Measurements from ENCODE around the gene STXBP4.

The STXBP4 gene

GRCh38 chr17:54944796-54945195, 23.8 kb upstream of the STXBP4 start:
- H3K4me1 ChIP-seq (ENCODE audit: control insufficient read depth, insufficient read depth, low read length), result peaks cover 11% of the 10 kb centered on the region
- H3K36me3 ChIP-seq (ENCODE audit: control insufficient read depth, insufficient read depth, low read length, severe bottlenecking), result no peaks in the 10 kb centered on the region
- DNase-seq (ENCODE audit: low read depth), result no peak
- H3K9ac ChIP-seq (ENCODE audit: low read length), result no peak overlapping the region
- no peaks in the 10 kb centered on the region for H3K9me3 ChIP-seq (ENCODE audit: control insufficient read depth, low read length)
- H3K4me3 ChIP-seq (ENCODE audit: low read length), result no peak overlapping the region
- H3K27me3 ChIP-seq (replicated peaks; ENCODE audit: control insufficient read depth, insufficient read depth, low read length), result no peaks in the 10 kb centered on the region

- no peaks in the 10 kb centered on the region for H3K27me3 ChIP-seq (replicated peaks; ENCODE audit: control insufficient read depth, insufficient read depth, low read length)
- no peak overlapping the region for H3K4me3 ChIP-seq (ENCODE audit: low read length)
- H3K9ac ChIP-seq (ENCODE audit: low read length), result no peak overlapping the region
- H3K36me3 ChIP-seq (ENCODE audit: control insufficient read depth, insufficient read depth, low read length, severe bottlenecking), result no peaks in the 10 kb centered on the region
- no peaks in the 10 kb centered on the region for H3K9me3 ChIP-seq (ENCODE audit: control insufficient read depth, low read length)
- DNase-seq (ENCODE audit: low read depth), result no peak
- peaks cover 11% of the 10 kb centered on the region for H3K4me1 ChIP-seq (ENCODE audit: control insufficient read depth, insufficient read depth, low read length)
Measured at GRCh38 chr17:54945231-54945630, 23.3 kb upstream of the STXBP4 start.

GRCh38 chr17:54945671-54946070, 22.9 kb upstream of the STXBP4 start:
- H3K4me1 ChIP-seq (ENCODE audit: control insufficient read depth, insufficient read depth, low read length), result peaks cover 11% of the 10 kb centered on the region
- DNase-seq (ENCODE audit: low read depth), result no peak

GRCh38 chr17:54947396-54947795, 21.2 kb upstream of the STXBP4 start:
- no peak for DNase-seq (ENCODE audit: low read depth)

More at GRCh38 chr17:54945671-54946070, 22.9 kb upstream of the STXBP4 start:
- no peaks in the 10 kb centered on the region for H3K36me3 ChIP-seq (ENCODE audit: control insufficient read depth, insufficient read depth, low read length, severe bottlenecking)
- no peak overlapping the region for H3K9ac ChIP-seq (ENCODE audit: low read length)
- H3K4me3 ChIP-seq (ENCODE audit: low read length), result no peak overlapping the region
- H3K9me3 ChIP-seq (ENCODE audit: control insufficient read depth, low read length), result no peaks in the 10 kb centered on the region
- no peaks in the 10 kb centered on the region for H3K27me3 ChIP-seq (replicated peaks; ENCODE audit: control insufficient read depth, insufficient read depth, low read length)

DNA sequence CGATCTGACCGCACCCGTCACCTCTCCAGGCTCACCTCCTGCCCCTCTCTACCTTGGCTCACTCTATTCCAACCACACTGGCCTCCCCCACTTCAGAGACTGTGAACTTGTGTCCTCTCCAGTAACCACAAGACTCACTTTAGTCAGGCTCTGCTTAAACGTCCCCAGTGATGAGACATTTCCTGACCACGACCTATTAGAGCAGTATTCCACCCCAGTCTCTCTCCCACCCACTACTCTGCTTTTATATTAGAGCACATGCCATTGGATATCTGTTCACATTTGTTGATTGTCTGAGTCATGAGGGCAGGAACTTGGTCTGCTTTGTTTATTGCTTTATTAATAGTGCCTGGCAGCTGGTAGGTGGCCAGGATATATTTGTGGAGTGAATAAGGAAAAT, 20.2 kb upstream of the STXBP4 start:
- no peaks in the 10 kb centered on the region for H3K9me3 ChIP-seq (ENCODE audit: control insufficient read depth, low read length)
- peaks cover 5% of the 10 kb centered on the region for H3K4me1 ChIP-seq (ENCODE audit: control insufficient read depth, insufficient read depth, low read length)
- DNase-seq (ENCODE audit: low read depth), result no peak
- H3K27me3 ChIP-seq (replicated peaks; ENCODE audit: control insufficient read depth, insufficient read depth, low read length), result no peaks in the 10 kb centered on the region
- no peak overlapping the region for H3K9ac ChIP-seq (ENCODE audit: low read length)
- H3K4me3 ChIP-seq (ENCODE audit: low read length), result no peak overlapping the region
- H3K36me3 ChIP-seq (ENCODE audit: control insufficient read depth, insufficient read depth, low read length, severe bottlenecking), result no peaks in the 10 kb centered on the region

More at GRCh38 chr17:54947396-54947795, 21.2 kb upstream of the STXBP4 start:
- H3K9me3 ChIP-seq (ENCODE audit: control insufficient read depth, low read length), result no peaks in the 10 kb centered on the region
- H3K4me1 ChIP-seq (ENCODE audit: control insufficient read depth, insufficient read depth, low read length), result peaks cover 5% of the 10 kb centered on the region
- no peak overlapping the region for H3K9ac ChIP-seq (ENCODE audit: low read length)
- H3K36me3 ChIP-seq (ENCODE audit: control insufficient read depth, insufficient read depth, low read length, severe bottlenecking), result no peaks in the 10 kb centered on the region
- no peaks in the 10 kb centered on the region for H3K27me3 ChIP-seq (replicated peaks; ENCODE audit: control insufficient read depth, insufficient read depth, low read length)
- no peak overlapping the region for H3K4me3 ChIP-seq (ENCODE audit: low read length)

DNA sequence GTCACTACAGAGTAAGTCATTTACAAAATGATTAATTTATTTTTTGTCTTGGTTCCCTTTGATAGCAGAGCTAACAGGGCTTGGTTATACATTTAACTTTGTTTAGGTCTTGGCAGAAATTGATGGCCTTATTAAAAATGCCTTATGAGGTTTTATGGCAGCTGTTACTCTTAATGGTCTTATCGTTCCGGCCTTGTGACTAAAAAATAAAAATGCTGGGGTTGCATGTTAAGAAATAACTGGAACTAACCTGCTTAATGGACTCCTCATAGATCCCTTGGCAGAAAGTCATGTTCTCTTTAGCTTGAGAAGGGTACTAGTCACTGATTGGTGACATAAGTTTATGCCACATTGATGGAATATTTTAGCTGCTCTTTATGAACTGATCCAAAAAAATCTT, 18.4 kb upstream of the STXBP4 start:
- DNase-seq (ENCODE audit: low read depth), result no peak
- Histone ChIP-seq H3K27me3 (replicated peaks; ENCODE audit: control insufficient read depth, insufficient read depth, low read length) (no peaks in the 10 kb centered on the region), H3K36me3 (ENCODE audit: control insufficient read depth, insufficient read depth, low read length, severe bottlenecking) (no peaks in the 10 kb centered on the region), H3K9ac (ENCODE audit: low read length) (no peak overlapping the region), H3K4me3 (ENCODE audit: low read length) (no peak overlapping the region), H3K9me3 (ENCODE audit: control insufficient read depth, low read length) (no peaks in the 10 kb centered on the region), H3K4me1 (ENCODE audit: control insufficient read depth, insufficient read depth, low read length) (peaks cover 5% of the 10 kb centered on the region)

DNA sequence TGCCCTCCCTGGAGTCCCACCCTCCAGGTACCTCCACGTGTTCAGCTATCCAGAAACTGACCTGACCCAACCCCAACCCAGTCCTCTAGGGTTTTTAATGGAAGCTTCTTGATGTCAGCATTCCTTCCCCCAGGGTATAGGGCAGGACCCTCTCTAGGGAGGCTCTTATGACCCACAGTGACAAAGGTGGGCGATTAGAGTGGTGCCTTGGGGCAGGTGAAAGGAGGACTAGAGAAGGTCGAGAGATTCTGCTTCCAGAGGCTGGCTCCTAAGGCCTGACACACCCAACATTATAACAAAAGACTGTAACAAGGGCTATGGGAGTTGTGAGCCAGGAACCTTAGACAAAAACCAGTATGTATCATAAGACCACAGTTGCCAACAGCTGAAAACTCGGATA, 17.3 kb upstream of the STXBP4 start:
- Histone ChIP-seq H3K9ac (ENCODE audit: low read length) (no peak overlapping the region), H3K4me3 (ENCODE audit: low read length) (no peak overlapping the region), H3K4me1 (ENCODE audit: control insufficient read depth, insufficient read depth, low read length) (peaks cover 5% of the 10 kb centered on the region), H3K9me3 (ENCODE audit: control insufficient read depth, low read length) (no peaks in the 10 kb centered on the region), H3K27me3 (replicated peaks; ENCODE audit: control insufficient read depth, insufficient read depth, low read length) (no peaks in the 10 kb centered on the region), H3K36me3 (ENCODE audit: control insufficient read depth, insufficient read depth, low read length, severe bottlenecking) (no peaks in the 10 kb centered on the region)
- no peak for DNase-seq (ENCODE audit: low read depth)

DNA sequence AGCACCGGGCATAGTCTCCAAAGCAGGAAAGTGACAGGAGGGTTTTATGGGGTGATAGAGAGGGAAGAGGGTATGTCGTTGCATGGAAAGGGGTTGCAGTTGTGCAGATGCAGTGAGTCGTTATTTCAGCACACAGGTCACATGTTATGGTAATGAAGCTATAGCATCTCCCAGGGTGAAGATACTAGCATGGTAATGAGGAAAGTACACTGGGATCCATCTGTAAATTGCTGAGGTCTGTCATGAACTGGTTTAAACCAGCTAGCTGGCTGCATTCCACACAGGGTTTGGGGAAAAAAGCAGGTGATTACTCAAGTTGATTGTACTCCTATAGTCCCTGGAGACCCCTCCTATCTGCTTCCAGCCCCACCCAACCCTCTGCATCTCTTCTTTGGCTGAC, 11.8 kb upstream of the STXBP4 start:
- Histone ChIP-seq H3K9ac (ENCODE audit: low read length) (no peak overlapping the region), H3K4me3 (ENCODE audit: low read length) (no peak overlapping the region), H3K4me1 (ENCODE audit: control insufficient read depth, insufficient read depth, low read length) (no peaks in the 10 kb centered on the region), H3K36me3 (ENCODE audit: control insufficient read depth, insufficient read depth, low read length, severe bottlenecking) (peaks cover 45% of the 10 kb centered on the region), H3K9me3 (ENCODE audit: control insufficient read depth, low read length) (no peaks in the 10 kb centered on the region), H3K27me3 (replicated peaks; ENCODE audit: control insufficient read depth, insufficient read depth, low read length) (no peaks in the 10 kb centered on the region)
- no peak for DNase-seq (ENCODE audit: low read depth)

DNA sequence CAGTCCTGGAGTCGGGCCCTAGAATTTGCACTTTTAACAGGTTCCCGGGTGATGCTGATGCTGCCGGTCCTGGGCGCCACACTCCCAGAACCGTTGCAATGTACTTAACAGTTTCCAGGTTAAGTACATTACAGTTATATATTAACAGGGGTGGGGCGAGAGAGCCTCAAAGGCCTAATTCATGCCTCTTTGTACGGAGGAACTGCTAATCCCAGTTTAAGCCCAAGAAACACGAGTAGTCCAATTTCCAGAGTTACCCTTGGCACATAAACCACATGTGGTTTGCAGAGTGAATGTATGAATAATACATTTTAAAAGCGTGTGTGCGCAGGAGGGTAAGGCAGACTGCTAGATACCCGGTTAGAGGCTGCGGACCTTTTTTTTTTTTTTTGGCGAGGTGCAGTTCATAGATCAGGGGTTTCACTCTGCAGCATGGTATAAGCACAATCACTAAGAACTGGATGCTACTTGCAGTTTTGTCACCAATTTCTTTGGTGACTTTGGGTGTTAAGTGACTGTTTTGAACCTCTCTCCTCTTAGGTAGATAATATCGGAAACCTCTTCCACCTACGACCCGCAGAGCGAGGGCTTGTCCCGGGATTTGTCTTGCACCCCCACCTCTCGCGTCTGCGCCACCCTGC, 824 bp upstream of the STXBP4 start:
- DNase-seq (ENCODE audit: low read depth), result peak; percentile 42
- H3K9ac ChIP-seq (ENCODE audit: low read length), result peak overlapping the region; percentile 90
- H3K4me1 ChIP-seq (ENCODE audit: control insufficient read depth, insufficient read depth, low read length), result peaks cover 22% of the 10 kb centered on the region

GRCh38 chr17:54968988-54969332, 395 bp downstream of the STXBP4 start:
- peak overlapping the region; percentile 88 for H3K4me3 ChIP-seq (ENCODE audit: low read length)
- H3K4me1 ChIP-seq (ENCODE audit: control insufficient read depth, insufficient read depth, low read length), result peaks cover 22% of the 10 kb centered on the region
- no peaks in the 10 kb centered on the region for H3K9me3 ChIP-seq (ENCODE audit: control insufficient read depth, low read length)
- DNase-seq (ENCODE audit: low read depth), result peak; percentile 74
- H3K36me3 ChIP-seq (ENCODE audit: control insufficient read depth, insufficient read depth, low read length, severe bottlenecking), result peaks cover 10% of the 10 kb centered on the region
- H3K9ac ChIP-seq (ENCODE audit: low read length), result peak overlapping the region; percentile 90
- H3K27me3 ChIP-seq (replicated peaks; ENCODE audit: control insufficient read depth, insufficient read depth, low read length), result no peaks in the 10 kb centered on the region

More for the DNA sequence above, 824 bp upstream of the STXBP4 start:
- H3K9me3 ChIP-seq (ENCODE audit: control insufficient read depth, low read length), result no peaks in the 10 kb centered on the region
- H3K27me3 ChIP-seq (replicated peaks; ENCODE audit: control insufficient read depth, insufficient read depth, low read length), result no peaks in the 10 kb centered on the region
- H3K36me3 ChIP-seq (ENCODE audit: control insufficient read depth, insufficient read depth, low read length, severe bottlenecking), result peaks cover 22% of the 10 kb centered on the region
- peak overlapping the region; percentile 88 for H3K4me3 ChIP-seq (ENCODE audit: low read length)

- DNase-seq (ENCODE audit: low read depth), result no peak
- Histone ChIP-seq H3K4me3 (ENCODE audit: low read length) (peak overlapping the region; percentile 88), H3K27me3 (replicated peaks; ENCODE audit: control insufficient read depth, insufficient read depth, low read length) (no peaks in the 10 kb centered on the region)
Measured at GRCh38 chr17:54969658-54970572, 1.4 kb downstream of the STXBP4 start.

More at GRCh38 chr17:54969658-54970572, 1.4 kb downstream of the STXBP4 start:
- Histone ChIP-seq H3K36me3 (ENCODE audit: control insufficient read depth, insufficient read depth, low read length, severe bottlenecking) (peaks cover under 1% of the 10 kb centered on the region), H3K4me1 (ENCODE audit: control insufficient read depth, insufficient read depth, low read length) (peaks cover 22% of the 10 kb centered on the region), H3K9me3 (ENCODE audit: control insufficient read depth, low read length) (no peaks in the 10 kb centered on the region), H3K9ac (ENCODE audit: low read length) (peak overlapping the region; percentile 90)

Measured in adipocyte (in vitro differentiated cells).